ENCODE results near the gene NGEF.

GRCh38 chr2:232925821-232926156, 87.3 kb downstream of the NGEF start:
- no peak for TF ChIP-seq CTCF (IDR thresholded peaks at IDR 0.05; ENCODE audit: borderline replicate concordance, extremely low read depth, low read length, poor library complexity, severe bottlenecking)
- TF ChIP-seq EZH2 (IDR thresholded peaks at IDR 0.05; ENCODE audit: borderline replicate concordance, low read depth, low read length, severe bottlenecking) = no peak
